HG03469 (cell line): ENCODE results near the gene NMT1.

Experiments used
- ATAC-seq: cut with Tn5 transposase; IDR thresholded peaks from one replicate; pipeline ENCODE4 v1.9.1; 2021; ENCODE audit warnings: mild to moderate bottlenecking, moderate library complexity, moderate number of reproducible peaks; ENCODE audit not compliant: unreplicated experiment

The NMT1 gene

GRCh38 chr17:45104029-45104428 is 42.9 kb downstream of the NMT1 start:
- ATAC-seq = no peak

GRCh38 chr17:45104497-45104896 is 43.4 kb downstream of the NMT1 start:
- ATAC-seq = no peak

GRCh38 chr17:45104907-45105624 is 43.9 kb downstream of the NMT1 start:
- ATAC-seq = no peak

- ATAC-seq = no peak
Measured at GRCh38 chr17:45106096-45106495, 45.0 kb downstream of the NMT1 start.

- ATAC-seq = no peak
Measured at GRCh38 chr17:45106582-45106981, 45.5 kb downstream of the NMT1 start.

GRCh38 chr17:45107293-45108010 is 46.3 kb downstream of the NMT1 start:
- ATAC-seq = no peak

- no peak for ATAC-seq
Measured at GRCh38 chr17:45108051-45108450, 46.9 kb downstream of the NMT1 start.

- ATAC-seq = no peak
Measured at GRCh38 chr17:45108595-45109521, 47.7 kb downstream of the NMT1 start.

- ATAC-seq = no peak
Measured at GRCh38 chr17:45110676-45111611, 49.8 kb downstream of the NMT1 start.

- ATAC-seq = no peak
Measured at GRCh38 chr17:45111850-45112249, 50.7 kb downstream of the NMT1 start.

GRCh38 chr17:45112559-45113423 is 51.7 kb downstream of the NMT1 start:
- ATAC-seq = no peak

- ATAC-seq = no peak
Measured at GRCh38 chr17:45113424-45113754, 52.3 kb downstream of the NMT1 start.

GRCh38 chr17:45114117-45114932 is 53.2 kb downstream of the NMT1 start:
- no peak for ATAC-seq

- ATAC-seq = no peak
Measured at GRCh38 chr17:45115015-45115625, 54.0 kb downstream of the NMT1 start.

- ATAC-seq = no peak
Measured at GRCh38 chr17:45115871-45116270, 54.8 kb downstream of the NMT1 start.

- ATAC-seq = no peak
Measured at GRCh38 chr17:45116434-45117016, 55.4 kb downstream of the NMT1 start.

- no peak for ATAC-seq
Measured at GRCh38 chr17:45117334-45117733, 56.2 kb downstream of the NMT1 start.
